Measurements from ENCODE around the gene CCT3.
"Not testable (repeated sequence)": the region's sequence is repeated elsewhere in the genome, so short reads cannot be mapped to it uniquely, and the experiment has no call there.

CCT3 gene

GRCh38 chr1:156368157-156368658 lies 30.1 kb upstream of the CCT3 start:
- no peak for DNase-seq

- DNase-seq = no peak
These were observed 29.5 kb upstream of the CCT3 start for GRCh38 chr1:156367383-156368156.

GRCh38 chr1:156366378-156367166 lies 28.5 kb upstream of the CCT3 start:
- DNase-seq = no peak

- no peak for DNase-seq
These were observed 27.7 kb upstream of the CCT3 start for GRCh38 chr1:156365754-156366153.

- no peak for DNase-seq
These were observed 22.4 kb upstream of the CCT3 start for GRCh38 chr1:156360534-156360933.

GRCh38 chr1:156359973-156360372 lies 21.9 kb upstream of the CCT3 start:
- no peak for DNase-seq

GRCh38 chr1:156359249-156359648 lies 21.2 kb upstream of the CCT3 start:
- no peak for DNase-seq

GRCh38 chr1:156358641-156359040 lies 20.5 kb upstream of the CCT3 start:
- DNase-seq = no peak

- no peak for DNase-seq
These were observed 19.9 kb upstream of the CCT3 start for GRCh38 chr1:156357977-156358376.

GRCh38 chr1:156356875-156357534 lies 18.9 kb upstream of the CCT3 start:
- no peak for DNase-seq

GRCh38 chr1:156356262-156356874 lies 18.3 kb upstream of the CCT3 start:
- no peak for DNase-seq

GRCh38 chr1:156352481-156352880 lies 14.4 kb upstream of the CCT3 start:
- DNase-seq = not testable (repeated sequence)

GRCh38 chr1:156347331-156347730 lies 9.2 kb upstream of the CCT3 start:
- DNase-seq = no peak

- DNase-seq = no peak
These were observed 8.5 kb upstream of the CCT3 start for GRCh38 chr1:156346636-156347035.

GRCh38 chr1:156346035-156346434 lies 7.9 kb upstream of the CCT3 start:
- not testable (repeated sequence) for DNase-seq

- DNase-seq = no peak
These were observed 6.3 kb upstream of the CCT3 start for GRCh38 chr1:156344409-156344808.

- no peak for DNase-seq
These were observed 4.3 kb upstream of the CCT3 start for GRCh38 chr1:156342166-156342955.

- no peak for DNase-seq
These were observed 258 bp downstream of the CCT3 start for GRCh38 chr1:156337888-156338179.

GRCh38 chr1:156337052-156337887 lies 822 bp downstream of the CCT3 start:
- DNase-seq = no peak

GRCh38 chr1:156336242-156336641 lies 1.9 kb downstream of the CCT3 start:
- no peak for DNase-seq

GRCh38 chr1:156323179-156323578 lies 14.9 kb downstream of the CCT3 start:
- DNase-seq = not testable (repeated sequence)

Data from right forelimb (tissue), 1 donor.